ENCODE results near the gene SKI.
A peak's percentile ranks its signal among the peaks of the same experiment; 100 is the strongest.

The SKI gene

DNA sequence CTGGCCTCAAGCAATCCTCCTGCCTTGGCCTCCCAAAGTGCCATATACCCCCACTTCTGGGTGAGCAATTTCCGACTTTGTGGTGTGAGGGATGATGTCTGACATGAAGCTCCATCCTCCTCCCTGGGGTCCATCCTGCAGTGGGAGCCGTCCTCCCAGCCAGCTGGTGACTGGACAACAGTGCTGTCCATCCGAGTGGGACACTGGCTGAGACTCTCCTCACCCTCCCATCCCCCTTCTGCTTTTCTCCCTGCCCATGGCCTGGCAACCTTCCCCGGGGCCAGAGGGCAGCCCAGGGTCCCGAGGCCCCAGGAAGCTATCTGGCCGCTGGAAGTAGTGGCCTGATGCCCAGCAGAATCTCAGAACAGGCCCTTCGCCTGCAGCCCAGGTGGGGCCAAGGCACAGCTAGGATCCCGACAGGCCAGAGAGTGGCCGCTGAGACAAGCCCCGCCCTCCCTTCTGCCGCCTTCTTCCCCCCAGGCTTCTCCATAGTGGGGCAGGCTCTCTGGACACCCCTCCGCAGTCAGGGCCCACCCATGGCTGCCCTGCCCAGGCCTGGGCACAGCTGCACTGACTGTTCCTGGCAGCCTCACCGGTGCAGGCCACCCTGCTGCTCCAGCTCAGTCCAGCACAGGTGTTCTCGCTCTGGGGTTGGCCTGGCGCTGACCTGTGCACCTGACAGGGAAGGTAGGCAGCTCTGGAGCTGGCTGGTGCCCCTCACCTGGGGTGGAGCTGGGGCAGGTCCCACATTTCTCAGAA, 25.1 kb upstream of the SKI start:
- no peaks in the 10 kb centered on the region for H3K36me3 ChIP-seq (ENCODE audit: control insufficient read depth in 2 of 2, insufficient read depth in 2 of 2, low read length in 2 of 2)
- H3K4me1 ChIP-seq (ENCODE audit: control insufficient read depth, insufficient read depth, low read length): peaks cover 70% of the 10 kb centered on the region
- H3K27me3 ChIP-seq (ENCODE audit: control insufficient read depth in 1 of 2, insufficient read depth in 2 of 2, low read length in 2 of 2): no peaks in the 10 kb centered on the region
- H3K9ac ChIP-seq (ENCODE audit: low read length in 2 of 2): no peak overlapping the region
- no peak overlapping the region for H3K4me3 ChIP-seq (ENCODE audit: low read length in 2 of 2)
- no peaks in the 10 kb centered on the region for H3K9me3 ChIP-seq (ENCODE audit: control insufficient read depth in 2 of 2, low read length in 2 of 2)
- no peak overlapping the region for H3K27ac ChIP-seq (ENCODE audit: low read length)

DNA sequence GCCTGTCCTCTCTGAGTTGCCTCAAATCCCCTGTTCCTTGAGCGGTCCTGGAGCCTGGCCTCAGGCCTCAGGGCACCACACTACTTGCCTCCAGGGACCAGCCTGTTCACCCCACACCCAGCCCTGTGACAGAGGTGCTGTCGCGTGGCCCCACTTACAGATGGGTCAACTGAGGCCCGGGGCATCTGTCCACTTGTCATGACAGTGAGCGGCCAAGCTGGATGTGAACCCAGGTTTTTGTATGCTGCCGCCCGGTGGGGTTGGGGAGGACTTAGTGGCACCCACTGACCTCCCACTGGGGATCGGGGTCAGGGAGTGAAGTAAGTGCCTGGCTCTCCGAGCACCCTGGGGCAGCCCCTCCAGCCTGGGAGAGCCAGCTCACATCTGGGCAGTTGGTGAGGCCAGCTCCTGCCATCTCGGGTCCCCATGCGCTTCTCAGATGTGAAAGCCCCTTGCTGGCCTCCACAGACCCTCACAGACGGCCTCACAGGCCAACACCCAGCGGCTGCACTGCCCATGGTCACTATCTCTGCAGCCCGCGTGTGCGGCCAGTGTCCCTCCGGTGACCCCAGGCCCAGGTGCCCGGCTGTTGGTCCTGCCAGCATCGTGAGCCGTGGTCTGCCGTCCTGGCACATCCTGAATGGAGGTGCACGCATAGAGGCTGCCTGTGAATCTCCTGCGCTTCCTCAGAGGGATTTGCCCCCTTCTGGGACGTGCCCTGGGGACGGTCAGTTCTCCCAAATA, 24.3 kb upstream of the SKI start:
- no peaks in the 10 kb centered on the region for H3K27me3 ChIP-seq (ENCODE audit: control insufficient read depth in 1 of 2, insufficient read depth in 2 of 2, low read length in 2 of 2)
- no peaks in the 10 kb centered on the region for H3K36me3 ChIP-seq (ENCODE audit: control insufficient read depth in 2 of 2, insufficient read depth in 2 of 2, low read length in 2 of 2)
- H3K4me3 ChIP-seq (ENCODE audit: low read length in 2 of 2): peak overlapping the region; percentile 73 to 74
- no peaks in the 10 kb centered on the region for H3K9me3 ChIP-seq (ENCODE audit: control insufficient read depth in 2 of 2, low read length in 2 of 2)
- H3K27ac ChIP-seq (ENCODE audit: low read length): peak overlapping the region; percentile 71
- H3K9ac ChIP-seq (ENCODE audit: low read length in 2 of 2): peak overlapping the region; percentile 62 to 64
- H3K4me1 ChIP-seq (ENCODE audit: control insufficient read depth, insufficient read depth, low read length): peaks cover 71% of the 10 kb centered on the region

DNA sequence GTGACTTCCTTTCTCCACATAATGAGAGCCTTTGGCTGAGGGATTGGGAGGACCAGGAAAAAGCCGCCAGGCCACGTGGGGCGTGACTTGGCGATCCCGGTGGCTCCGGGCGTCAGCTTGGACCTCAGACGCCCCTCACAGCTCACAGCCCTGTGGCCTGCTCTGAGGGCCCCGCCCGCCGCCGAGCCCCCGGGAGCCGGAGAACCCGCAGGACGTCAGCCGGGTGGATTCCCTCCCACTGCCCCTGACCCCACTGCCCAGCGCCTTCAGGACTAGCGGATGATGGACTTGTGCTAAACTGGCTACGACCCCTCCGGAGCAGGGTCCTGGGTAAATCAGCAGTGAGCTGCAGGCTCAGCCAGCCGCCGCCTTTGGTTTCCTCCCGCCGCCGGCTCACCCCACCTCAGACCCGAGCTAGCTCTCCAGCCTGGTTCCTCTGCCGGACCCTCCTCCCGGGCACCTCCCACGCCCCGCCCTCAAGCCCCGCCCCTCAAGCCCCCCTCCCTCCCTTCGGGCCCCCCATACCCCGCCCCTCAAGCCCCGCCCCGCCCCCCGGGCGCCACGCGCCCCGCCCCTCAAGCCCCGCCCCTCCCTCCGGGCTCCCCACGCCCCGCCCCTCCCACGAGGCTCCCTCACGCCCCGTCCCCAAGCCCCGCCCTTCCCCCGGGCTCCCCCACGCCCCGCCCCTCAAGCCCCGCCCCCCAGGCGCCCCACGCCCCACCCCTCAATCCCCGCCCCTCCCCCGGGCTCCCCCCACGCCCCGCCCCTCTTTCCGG, 23.5 kb upstream of the SKI start:
- Histone ChIP-seq H3K36me3 (ENCODE audit: control insufficient read depth in 2 of 2, insufficient read depth in 2 of 2, low read length in 2 of 2) (no peaks in the 10 kb centered on the region), H3K9me3 (ENCODE audit: control insufficient read depth in 2 of 2, low read length in 2 of 2) (no peaks in the 10 kb centered on the region), H3K27me3 (ENCODE audit: control insufficient read depth in 1 of 2, insufficient read depth in 2 of 2, low read length in 2 of 2) (no peaks in the 10 kb centered on the region), H3K9ac (ENCODE audit: low read length in 2 of 2) (peak overlapping the region; percentile 62 to 64), H3K27ac (ENCODE audit: low read length) (peak overlapping the region; percentile 71), H3K4me1 (ENCODE audit: control insufficient read depth, insufficient read depth, low read length) (peaks cover 71% of the 10 kb centered on the region), H3K4me3 (ENCODE audit: low read length in 2 of 2) (peak overlapping the region; percentile 73 to 74)

DNA sequence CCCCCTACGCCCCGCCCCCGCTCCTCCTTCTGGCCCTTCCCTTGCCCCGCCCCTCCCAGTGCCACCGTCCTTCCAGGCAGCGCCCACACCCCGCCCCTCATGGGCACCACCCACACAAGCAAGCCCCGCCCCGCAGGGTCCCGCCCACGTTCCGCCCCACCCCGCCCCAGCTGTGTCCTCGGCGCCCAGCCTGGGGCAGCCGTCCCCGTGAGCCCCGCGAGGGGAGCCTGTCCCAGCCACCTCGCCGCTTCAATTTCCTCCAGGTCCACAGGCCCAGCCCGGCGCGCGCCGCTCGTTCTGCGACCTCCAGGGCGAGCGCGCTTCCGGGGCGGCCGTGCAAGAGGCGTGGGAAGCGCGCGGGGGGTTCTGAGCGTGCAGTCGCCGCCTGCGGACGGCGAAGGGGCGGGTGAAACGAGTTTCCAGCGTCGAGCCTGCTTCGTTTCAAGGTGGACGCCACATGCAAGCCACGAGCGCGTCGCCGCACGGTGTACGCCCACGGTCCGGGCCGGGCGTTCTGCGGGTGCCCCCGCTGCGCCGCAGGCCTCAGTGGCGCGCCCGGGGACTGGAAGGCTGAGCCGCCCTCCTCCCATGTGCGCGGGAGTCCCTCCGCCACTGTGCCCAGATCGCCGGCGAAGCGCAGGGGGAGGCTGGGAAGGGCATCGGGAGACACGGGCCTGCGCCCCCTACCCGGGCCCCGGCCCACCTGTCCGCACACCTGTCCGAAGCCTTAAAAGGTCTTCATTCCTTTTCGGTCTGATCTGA, 22.7 kb upstream of the SKI start:
- Histone ChIP-seq H3K36me3 (ENCODE audit: control insufficient read depth in 2 of 2, insufficient read depth in 2 of 2, low read length in 2 of 2) (no peaks in the 10 kb centered on the region), H3K9me3 (ENCODE audit: control insufficient read depth in 2 of 2, low read length in 2 of 2) (no peaks in the 10 kb centered on the region), H3K27ac (ENCODE audit: low read length) (peak overlapping the region; percentile 66), H3K4me3 (ENCODE audit: low read length in 2 of 2) (peak overlapping the region; percentile 40 to 69), H3K4me1 (ENCODE audit: control insufficient read depth, insufficient read depth, low read length) (peaks cover 71% of the 10 kb centered on the region), H3K27me3 (ENCODE audit: control insufficient read depth in 1 of 2, insufficient read depth in 2 of 2, low read length in 2 of 2) (no peaks in the 10 kb centered on the region), H3K9ac (ENCODE audit: low read length in 2 of 2) (peak overlapping the region in 1 of 2 donors; percentile 37)

DNA sequence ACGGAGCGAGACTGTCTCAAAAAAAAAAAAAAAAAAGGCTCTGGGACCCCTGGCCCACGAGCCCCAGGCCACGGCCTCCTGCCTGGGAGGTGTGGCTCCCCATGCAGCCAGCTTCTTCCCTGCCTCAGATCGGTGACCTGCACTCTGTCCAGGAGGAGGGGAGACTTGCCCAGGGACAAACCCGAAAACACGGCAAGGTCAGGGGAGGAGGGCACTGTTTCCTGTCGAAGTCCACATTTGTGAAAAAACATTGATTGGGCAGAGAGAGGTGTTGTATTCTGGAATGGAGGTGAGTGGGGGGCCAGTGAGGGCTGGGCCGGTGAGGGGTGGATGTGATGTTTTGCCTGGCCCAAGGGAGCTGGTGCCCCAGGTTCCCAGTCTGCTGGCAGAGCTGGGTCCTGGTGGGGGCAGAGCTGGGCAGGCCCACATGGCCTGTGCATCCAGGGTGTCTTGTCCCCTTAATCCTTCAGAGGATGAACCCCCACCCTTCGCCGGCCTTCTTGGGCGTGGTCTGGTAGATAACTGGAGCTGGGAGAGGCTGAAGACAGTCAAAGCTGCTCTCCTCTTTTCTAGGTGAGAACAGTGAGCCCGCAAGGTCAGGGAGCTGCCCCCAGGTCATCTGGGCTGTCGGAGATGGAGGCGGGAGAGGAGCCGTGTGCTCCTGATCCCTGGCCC, 21.2 kb upstream of the SKI start:
- Histone ChIP-seq H3K4me1 (ENCODE audit: control insufficient read depth, insufficient read depth, low read length) (peaks cover 68% of the 10 kb centered on the region), H3K27me3 (ENCODE audit: control insufficient read depth in 1 of 2, insufficient read depth in 2 of 2, low read length in 2 of 2) (no peaks in the 10 kb centered on the region), H3K4me3 (ENCODE audit: low read length in 2 of 2) (peak overlapping the region in 1 of 2 donors; percentile 60), H3K9me3 (ENCODE audit: control insufficient read depth in 2 of 2, low read length in 2 of 2) (no peaks in the 10 kb centered on the region), H3K9ac (ENCODE audit: low read length in 2 of 2) (peak overlapping the region; percentile 15 to 47), H3K27ac (ENCODE audit: low read length) (peak overlapping the region; percentile 87), H3K36me3 (ENCODE audit: control insufficient read depth in 2 of 2, insufficient read depth in 2 of 2, low read length in 2 of 2) (no peaks in the 10 kb centered on the region)

- no peaks in the 10 kb centered on the region for H3K36me3 ChIP-seq (ENCODE audit: control insufficient read depth in 2 of 2, insufficient read depth in 2 of 2, low read length in 2 of 2)
- peak overlapping the region in 1 of 2 donors; percentile 40 for H3K4me3 ChIP-seq (ENCODE audit: low read length in 2 of 2)
- peaks cover 78% of the 10 kb centered on the region for H3K4me1 ChIP-seq (ENCODE audit: control insufficient read depth, insufficient read depth, low read length)
- peak overlapping the region; percentile 87 for H3K27ac ChIP-seq (ENCODE audit: low read length)
- peak overlapping the region; percentile 5 to 22 for H3K9ac ChIP-seq (ENCODE audit: low read length in 2 of 2)
- no peaks in the 10 kb centered on the region for H3K9me3 ChIP-seq (ENCODE audit: control insufficient read depth in 2 of 2, low read length in 2 of 2)
- no peaks in the 10 kb centered on the region for H3K27me3 ChIP-seq (ENCODE audit: control insufficient read depth in 1 of 2, insufficient read depth in 2 of 2, low read length in 2 of 2)
Measured at GRCh38 chr1:2208309-2209239, 19.5 kb upstream of the SKI start.

DNA sequence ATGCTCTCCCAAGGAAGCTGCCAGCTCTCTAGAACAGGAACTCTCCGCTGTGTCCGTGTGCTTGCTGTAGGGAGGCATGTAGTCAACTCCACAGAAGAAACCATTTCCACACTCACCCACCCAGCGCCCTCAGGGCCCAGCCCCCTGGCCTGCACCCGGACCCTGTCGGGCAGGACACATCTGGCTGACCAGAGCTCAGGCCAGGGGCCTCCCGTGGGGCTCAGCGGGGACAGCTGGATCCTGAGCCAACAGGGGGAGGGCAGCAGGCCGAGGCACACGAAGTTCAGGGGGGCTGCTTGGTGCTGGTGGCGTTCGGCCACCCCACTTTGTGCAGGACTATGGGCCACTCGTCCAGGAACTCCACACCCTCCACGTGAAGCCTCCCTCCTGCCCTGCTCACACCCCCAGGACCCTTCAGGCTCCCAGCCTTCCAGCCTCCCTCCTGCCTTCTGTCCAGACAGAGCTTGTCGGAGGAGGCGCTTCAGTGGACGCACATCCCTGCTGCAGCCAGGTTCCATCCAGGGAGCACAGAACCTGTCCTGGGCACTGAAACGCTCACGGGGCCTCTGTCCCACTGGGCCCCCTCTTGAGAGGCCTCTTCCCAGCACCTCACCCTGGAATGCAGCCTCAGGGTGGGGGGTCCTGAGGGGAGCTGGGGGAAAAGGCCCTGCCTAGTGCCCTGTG, 18.6 kb upstream of the SKI start:
- no peaks in the 10 kb centered on the region for H3K27me3 ChIP-seq (ENCODE audit: control insufficient read depth in 1 of 2, insufficient read depth in 2 of 2, low read length in 2 of 2)
- H3K4me3 ChIP-seq (ENCODE audit: low read length in 2 of 2): no peak overlapping the region
- H3K9me3 ChIP-seq (ENCODE audit: control insufficient read depth in 2 of 2, low read length in 2 of 2): no peaks in the 10 kb centered on the region
- H3K4me1 ChIP-seq (ENCODE audit: control insufficient read depth, insufficient read depth, low read length): peaks cover 78% of the 10 kb centered on the region
- peak overlapping the region; percentile 87 for H3K27ac ChIP-seq (ENCODE audit: low read length)
- no peaks in the 10 kb centered on the region for H3K36me3 ChIP-seq (ENCODE audit: control insufficient read depth in 2 of 2, insufficient read depth in 2 of 2, low read length in 2 of 2)
- no peak overlapping the region for H3K9ac ChIP-seq (ENCODE audit: low read length in 2 of 2)

- H3K9ac ChIP-seq (ENCODE audit: low read length in 2 of 2): no peak overlapping the region
- no peak overlapping the region for H3K4me3 ChIP-seq (ENCODE audit: low read length in 2 of 2)
- peaks cover 81% of the 10 kb centered on the region for H3K4me1 ChIP-seq (ENCODE audit: control insufficient read depth, insufficient read depth, low read length)
- H3K9me3 ChIP-seq (ENCODE audit: control insufficient read depth in 2 of 2, low read length in 2 of 2): no peaks in the 10 kb centered on the region
- peak overlapping the region; percentile 87 for H3K27ac ChIP-seq (ENCODE audit: low read length)
- H3K27me3 ChIP-seq (ENCODE audit: control insufficient read depth in 1 of 2, insufficient read depth in 2 of 2, low read length in 2 of 2): no peaks in the 10 kb centered on the region
- H3K36me3 ChIP-seq (ENCODE audit: control insufficient read depth in 2 of 2, insufficient read depth in 2 of 2, low read length in 2 of 2): no peaks in the 10 kb centered on the region
Measured at GRCh38 chr1:2210084-2210653, 17.9 kb upstream of the SKI start.

- H3K27ac ChIP-seq (ENCODE audit: low read length): peak overlapping the region; percentile 37
- no peaks in the 10 kb centered on the region for H3K36me3 ChIP-seq (ENCODE audit: control insufficient read depth in 2 of 2, insufficient read depth in 2 of 2, low read length in 2 of 2)
- H3K27me3 ChIP-seq (ENCODE audit: control insufficient read depth in 1 of 2, insufficient read depth in 2 of 2, low read length in 2 of 2): no peaks in the 10 kb centered on the region
- no peaks in the 10 kb centered on the region for H3K9me3 ChIP-seq (ENCODE audit: control insufficient read depth in 2 of 2, low read length in 2 of 2)
- H3K9ac ChIP-seq (ENCODE audit: low read length in 2 of 2): no peak overlapping the region
- H3K4me3 ChIP-seq (ENCODE audit: low read length in 2 of 2): no peak overlapping the region
- H3K4me1 ChIP-seq (ENCODE audit: control insufficient read depth, insufficient read depth, low read length): peaks cover 75% of the 10 kb centered on the region
Measured at GRCh38 chr1:2210786-2211185, 17.3 kb upstream of the SKI start.
